ENCODE data around the gene ATL3.

ATL3 gene

DNA sequence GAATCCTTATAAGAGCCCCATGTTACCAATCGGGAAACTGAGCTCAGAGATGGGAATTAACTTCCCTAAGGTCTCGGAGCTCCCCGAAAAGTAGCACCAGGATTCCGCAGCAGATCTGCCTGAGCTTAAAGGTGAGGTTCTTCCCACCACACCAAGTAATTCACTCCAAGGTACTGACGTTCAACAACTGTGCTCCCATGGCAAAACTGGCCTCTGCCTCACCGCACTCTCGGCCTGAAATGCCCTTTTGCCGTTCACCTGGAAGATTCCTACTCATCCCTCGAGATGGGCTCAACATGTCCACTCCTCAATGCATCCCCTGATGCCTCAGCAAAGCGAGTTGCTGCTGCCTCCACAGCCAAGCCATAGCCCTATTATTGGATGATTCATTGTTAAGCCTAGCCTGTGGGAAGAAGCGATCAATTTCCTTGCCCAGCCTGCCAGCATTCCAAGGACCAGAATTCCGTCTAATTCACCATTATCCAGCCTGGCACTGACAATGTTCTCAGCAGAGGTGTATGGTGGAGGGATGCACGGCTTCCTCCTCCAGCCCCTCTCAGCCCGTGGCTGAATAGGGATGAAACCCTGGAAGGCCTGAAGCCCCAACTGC, 61.1 kb downstream of the ATL3 start:
- H3K9me2 ChIP-seq (ENCODE audit: low read depth, low read length) = no peaks in the 10 kb centered on the region
- H3K4me1 ChIP-seq (ENCODE audit: insufficient read depth, low read length, severe bottlenecking) = peaks cover 13% of the 10 kb centered on the region
- H2AFZ ChIP-seq (ENCODE audit: low read length) = no peak overlapping the region
- H3F3A ChIP-seq (ENCODE audit: insufficient read depth, low read length) = no peaks in the 10 kb centered on the region
- no peak overlapping the region for H3K4me2 ChIP-seq (ENCODE audit: low read length)
- H3K9ac ChIP-seq (ENCODE audit: low read length) = no peak overlapping the region
- no peaks in the 10 kb centered on the region for H4K20me1 ChIP-seq (ENCODE audit: insufficient read depth, low read length)
- H3K36me3 ChIP-seq (ENCODE audit: insufficient read depth, low read length) = no peaks in the 10 kb centered on the region
- no peaks in the 10 kb centered on the region for H3K27me3 ChIP-seq (ENCODE audit: insufficient read depth, low read length)
- H3K9me3 ChIP-seq (ENCODE audit: low read length) = no peaks in the 10 kb centered on the region
- no peaks in the 10 kb centered on the region for H3K79me2 ChIP-seq (ENCODE audit: insufficient read depth, low read length)
- H3K27ac ChIP-seq (ENCODE audit: low read depth, low read length, poor library complexity, severe bottlenecking) = no peak overlapping the region
- H3K4me3 ChIP-seq (ENCODE audit: low read depth, low read length, poor library complexity, severe bottlenecking) = no peak overlapping the region
- TF ChIP-seq, protein P1, sequence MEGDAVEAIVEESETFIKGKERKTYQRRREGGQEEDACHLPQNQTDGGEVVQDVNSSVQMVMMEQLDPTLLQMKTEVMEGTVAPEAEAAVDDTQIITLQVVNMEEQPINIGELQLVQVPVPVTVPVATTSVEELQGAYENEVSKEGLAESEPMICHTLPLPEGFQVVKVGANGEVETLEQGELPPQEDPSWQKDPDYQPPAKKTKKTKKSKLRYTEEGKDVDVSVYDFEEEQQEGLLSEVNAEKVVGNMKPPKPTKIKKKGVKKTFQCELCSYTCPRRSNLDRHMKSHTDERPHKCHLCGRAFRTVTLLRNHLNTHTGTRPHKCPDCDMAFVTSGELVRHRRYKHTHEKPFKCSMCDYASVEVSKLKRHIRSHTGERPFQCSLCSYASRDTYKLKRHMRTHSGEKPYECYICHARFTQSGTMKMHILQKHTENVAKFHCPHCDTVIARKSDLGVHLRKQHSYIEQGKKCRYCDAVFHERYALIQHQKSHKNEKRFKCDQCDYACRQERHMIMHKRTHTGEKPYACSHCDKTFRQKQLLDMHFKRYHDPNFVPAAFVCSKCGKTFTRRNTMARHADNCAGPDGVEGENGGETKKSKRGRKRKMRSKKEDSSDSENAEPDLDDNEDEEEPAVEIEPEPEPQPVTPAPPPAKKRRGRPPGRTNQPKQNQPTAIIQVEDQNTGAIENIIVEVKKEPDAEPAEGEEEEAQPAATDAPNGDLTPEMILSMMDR (IDR thresholded peaks at IDR 0.05; ENCODE audit: low read length) = no peak
- TF ChIP-seq EZH2 (IDR thresholded peaks at IDR 0.05; ENCODE audit: borderline replicate concordance, low read length) = no peak

DNA sequence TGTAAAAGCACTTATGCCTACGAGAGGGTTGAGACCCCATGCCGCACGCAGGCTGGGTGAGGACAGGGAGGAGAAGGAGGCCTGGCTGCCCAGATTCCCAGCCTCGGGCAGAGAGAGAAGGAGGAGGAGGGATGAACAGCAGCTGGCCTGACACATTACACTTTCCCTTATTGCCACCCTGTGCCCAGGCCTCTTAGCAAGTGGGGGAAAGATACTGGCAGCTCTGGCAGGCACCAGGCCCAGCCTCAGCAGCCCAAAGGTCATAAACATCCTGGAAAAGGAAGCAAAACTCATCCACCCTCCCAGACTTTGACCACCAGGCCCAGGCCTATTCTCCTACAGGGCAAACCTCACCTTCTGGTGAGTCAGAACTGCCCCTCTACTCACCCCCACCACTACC, 61.6 kb downstream of the ATL3 start:
- H3K4me3 ChIP-seq (ENCODE audit: low read depth, low read length, poor library complexity, severe bottlenecking) = no peak overlapping the region
- no peak overlapping the region for H3K4me2 ChIP-seq (ENCODE audit: low read length)
- H3K9me3 ChIP-seq (ENCODE audit: low read length) = no peaks in the 10 kb centered on the region
- peaks cover 11% of the 10 kb centered on the region for H3K4me1 ChIP-seq (ENCODE audit: insufficient read depth, low read length, severe bottlenecking)
- no peaks in the 10 kb centered on the region for H3K79me2 ChIP-seq (ENCODE audit: insufficient read depth, low read length)
- no peaks in the 10 kb centered on the region for H3K9me2 ChIP-seq (ENCODE audit: low read depth, low read length)
- no peaks in the 10 kb centered on the region for H4K20me1 ChIP-seq (ENCODE audit: insufficient read depth, low read length)
- no peaks in the 10 kb centered on the region for H3K36me3 ChIP-seq (ENCODE audit: insufficient read depth, low read length)
- TF ChIP-seq EZH2 (IDR thresholded peaks at IDR 0.05; ENCODE audit: borderline replicate concordance, low read length) = no peak
- TF ChIP-seq, protein P1 (IDR thresholded peaks at IDR 0.05; ENCODE audit: low read length) = no peak
- H3K27ac ChIP-seq (ENCODE audit: low read depth, low read length, poor library complexity, severe bottlenecking) = no peak overlapping the region
- H3F3A ChIP-seq (ENCODE audit: insufficient read depth, low read length) = no peaks in the 10 kb centered on the region
- no peak overlapping the region for H3K9ac ChIP-seq (ENCODE audit: low read length)
- H2AFZ ChIP-seq (ENCODE audit: low read length) = no peak overlapping the region
- no peaks in the 10 kb centered on the region for H3K27me3 ChIP-seq (ENCODE audit: insufficient read depth, low read length)

DNA sequence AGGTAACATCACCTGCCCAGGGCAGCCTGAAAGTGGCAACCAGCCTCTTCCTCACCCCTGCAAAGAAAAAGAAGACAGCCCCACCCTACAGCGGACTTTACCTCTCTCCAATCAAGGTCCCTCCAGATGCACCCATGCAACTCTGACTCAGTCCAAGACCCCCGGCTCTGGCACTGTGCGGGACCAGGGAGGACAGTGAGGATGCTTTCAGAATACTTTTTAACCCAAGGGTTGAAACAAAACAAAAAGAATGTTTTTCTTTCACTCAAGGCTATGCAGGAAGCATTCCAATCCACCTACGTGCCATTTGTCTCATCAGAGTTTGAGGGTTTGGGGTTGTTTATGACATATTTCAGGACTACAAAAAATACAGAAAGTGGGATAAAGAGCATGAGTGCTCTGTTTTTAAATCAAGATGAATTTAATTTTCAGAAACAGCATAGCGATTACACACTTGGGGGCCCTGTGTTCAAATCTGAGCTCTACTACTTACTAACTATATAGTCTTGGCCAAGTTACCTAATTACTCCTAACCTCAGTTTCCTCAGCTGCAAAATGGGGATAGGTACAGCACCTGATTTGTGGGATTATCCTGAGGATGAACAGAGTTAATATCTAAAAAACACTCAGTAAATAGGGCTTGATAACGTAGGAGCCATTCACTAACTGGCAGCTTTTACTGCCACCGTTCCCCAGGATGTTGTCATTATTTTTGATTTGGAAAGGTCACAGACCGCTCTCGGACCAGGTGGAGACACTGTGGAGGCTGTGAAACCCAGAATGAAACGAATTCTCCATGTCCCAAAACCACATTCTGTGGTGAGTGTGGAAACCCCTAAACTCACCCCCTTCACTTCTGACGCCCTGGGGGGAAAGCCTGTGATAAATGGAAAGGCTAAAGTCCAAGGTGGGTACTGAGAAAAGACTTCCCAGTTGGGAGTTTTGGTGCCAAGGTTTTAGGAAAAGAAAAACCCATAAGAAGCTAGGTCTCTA, 62.5 kb downstream of the ATL3 start:
- Histone ChIP-seq H3K4me2 (ENCODE audit: low read length) (no peak overlapping the region), H3K9me3 (ENCODE audit: low read length) (no peaks in the 10 kb centered on the region), H3K27me3 (ENCODE audit: insufficient read depth, low read length) (no peaks in the 10 kb centered on the region), H3K4me1 (ENCODE audit: insufficient read depth, low read length, severe bottlenecking) (peaks cover 2% of the 10 kb centered on the region), H3K79me2 (ENCODE audit: insufficient read depth, low read length) (no peaks in the 10 kb centered on the region), H3K27ac (ENCODE audit: low read depth, low read length, poor library complexity, severe bottlenecking) (no peak overlapping the region), H3F3A (ENCODE audit: insufficient read depth, low read length) (no peaks in the 10 kb centered on the region), H4K20me1 (ENCODE audit: insufficient read depth, low read length) (no peaks in the 10 kb centered on the region), H3K36me3 (ENCODE audit: insufficient read depth, low read length) (no peaks in the 10 kb centered on the region), H2AFZ (ENCODE audit: low read length) (no peak overlapping the region), H3K9me2 (ENCODE audit: low read depth, low read length) (no peaks in the 10 kb centered on the region), H3K4me3 (ENCODE audit: low read depth, low read length, poor library complexity, severe bottlenecking) (no peak overlapping the region), H3K9ac (ENCODE audit: low read length) (no peak overlapping the region)
- TF ChIP-seq, protein P1 (IDR thresholded peaks at IDR 0.05; ENCODE audit: low read length) = no peak
- no peak for TF ChIP-seq EZH2 (IDR thresholded peaks at IDR 0.05; ENCODE audit: borderline replicate concordance, low read length)

Data from OCI-LY1 (cell line).